ENCODE data around the gene ATP8B1. TPM values are rescaled to one million over a fixed set of nuclear protein-coding genes. Genes with fewer than 3 reads are reported as not detected.

The ATP8B1 gene
- total and polyA plus RNA-seq, 4 experiments from 2014 or later = 0.24 TPM; not detected in 3

DNA sequence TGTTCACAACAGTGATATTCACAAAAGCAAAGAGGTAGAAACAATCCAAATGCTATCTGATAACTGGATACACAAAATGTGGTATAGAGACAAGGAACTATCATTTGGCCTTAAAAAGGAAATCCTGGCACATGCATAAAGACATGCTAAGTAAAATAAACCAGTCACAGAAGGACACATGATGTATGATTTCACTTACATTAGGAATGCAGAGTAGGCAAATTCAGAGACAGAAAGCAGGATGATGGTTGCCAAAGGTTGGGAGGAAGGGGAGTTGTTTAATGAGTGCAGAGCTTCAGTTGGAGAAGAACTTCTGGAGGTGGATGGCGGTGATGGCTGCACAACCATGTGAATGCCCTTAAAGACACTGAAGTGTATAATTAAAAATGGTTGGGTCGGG lies 38.1 kb downstream of the ATP8B1 start:
- Mint-ChIP-seq H3K27ac (no peak overlapping the region), H3K9me3 (peaks cover 0 to 6% (median 0%) of the 10 kb centered on the region in 8 donors), H3K4me3 (no peak overlapping the region), H3K27me3 (no peaks in the 10 kb centered on the region), H3K36me3 (peaks cover 2 to 12% of the 10 kb centered on the region in 2 donors), H3K4me1 (peaks cover 0 to 1% (median 0%) of the 10 kb centered on the region in 4 donors)
- Histone ChIP-seq H3K4me1 (ENCODE audit: insufficient read depth, low read length) (no peaks in the 10 kb centered on the region), H3K27me3 (ENCODE audit: insufficient read depth, low read length) (no peaks in the 10 kb centered on the region), H3K9me3 (ENCODE audit: control insufficient read depth in 1 of 2, low read length in 2 of 2) (no peaks in the 10 kb centered on the region), H3K36me3 (ENCODE audit: insufficient read depth, low read length) (no peaks in the 10 kb centered on the region), H3K27ac (ENCODE audit: low read depth, low read length) (no peak overlapping the region), H3K4me3 (ENCODE audit: low read length in 2 of 2) (no peak overlapping the region)
- no peak for DNase-seq
- intact Hi-C loops (cut with micrococcal nuclease) = no loop called here
- ChIA-PET POLR2A (ENCODE audit: partially characterized antibody) (no interaction called here), CTCF (ENCODE audit: partially characterized antibody) (no interaction called here)

DNA sequence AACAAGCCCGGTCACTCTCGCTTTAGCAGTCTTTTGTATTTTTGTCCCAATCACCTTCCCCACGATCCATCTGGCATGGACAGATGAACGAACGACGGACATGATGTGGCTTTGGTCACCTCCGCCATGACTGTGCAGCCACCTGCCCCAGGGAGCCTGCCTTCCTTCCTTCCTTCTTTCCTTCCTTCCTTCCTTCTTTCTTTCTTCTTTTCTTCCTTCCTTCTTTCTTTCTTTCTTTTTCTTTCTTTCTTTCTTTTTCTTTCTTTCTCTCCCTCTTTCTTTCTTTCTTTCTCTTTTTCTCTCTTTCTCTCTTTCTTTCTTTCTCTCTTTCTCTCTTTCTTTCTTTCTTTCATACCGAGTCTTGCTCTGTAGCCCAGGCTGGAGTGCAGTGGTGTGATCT lies 39.0 kb downstream of the ATP8B1 start:
- Mint-ChIP-seq H3K9me3 (peaks cover 0 to 6% (median 0%) of the 10 kb centered on the region in 8 donors), H3K4me1 (peaks cover 0 to 1% (median 0%) of the 10 kb centered on the region in 4 donors), H3K27me3 (no peaks in the 10 kb centered on the region), H3K4me3 (no peak overlapping the region), H3K27ac (no peak overlapping the region), H3K36me3 (peaks cover 2 to 9% of the 10 kb centered on the region in 2 donors)
- H3K27me3 ChIP-seq (ENCODE audit: insufficient read depth, low read length) = no peaks in the 10 kb centered on the region
- H3K36me3 ChIP-seq (ENCODE audit: insufficient read depth, low read length) = no peaks in the 10 kb centered on the region
- H3K9me3 ChIP-seq (ENCODE audit: control insufficient read depth in 1 of 2, low read length in 2 of 2) = no peaks in the 10 kb centered on the region
- ChIA-PET POLR2A (ENCODE audit: partially characterized antibody) (no interaction called here), CTCF (ENCODE audit: partially characterized antibody) (no interaction called here)
- H3K4me1 ChIP-seq (ENCODE audit: insufficient read depth, low read length) = no peaks in the 10 kb centered on the region
- no peak overlapping the region for H3K4me3 ChIP-seq (ENCODE audit: low read length in 2 of 2)
- intact Hi-C loops (cut with micrococcal nuclease) = no loop called here
- no peak overlapping the region for H3K27ac ChIP-seq (ENCODE audit: low read depth, low read length)
- DNase-seq = no peak

DNA sequence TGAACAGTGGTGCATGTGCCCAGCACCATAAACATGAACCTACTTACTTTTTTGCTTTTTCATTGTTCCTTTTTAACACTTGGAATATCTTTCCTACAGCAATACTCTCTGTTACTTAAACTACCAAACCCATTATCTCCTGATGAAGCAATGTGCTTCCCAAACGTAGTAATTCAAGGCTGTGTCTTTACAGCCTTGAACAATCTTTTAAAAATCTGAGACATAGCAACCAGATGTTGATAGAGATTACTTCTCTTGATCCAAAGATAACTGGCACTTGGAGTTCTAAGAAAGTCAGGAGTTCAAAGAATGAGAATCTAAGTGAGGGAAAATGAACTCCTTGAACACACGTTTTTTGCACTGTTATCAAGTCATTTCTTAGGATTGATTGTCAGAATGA lies 40.4 kb downstream of the ATP8B1 start:
- H3K4me1 Mint-ChIP-seq = peaks cover 0 to 1% (median 0%) of the 10 kb centered on the region in 4 donors
- H3K27ac ChIP-seq (ENCODE audit: low read depth, low read length) = no peak overlapping the region
- H3K36me3 ChIP-seq (ENCODE audit: insufficient read depth, low read length) = no peaks in the 10 kb centered on the region
- H3K27me3 ChIP-seq (ENCODE audit: insufficient read depth, low read length) = no peaks in the 10 kb centered on the region
- ChIA-PET CTCF (ENCODE audit: partially characterized antibody) (no interaction called here), POLR2A (ENCODE audit: partially characterized antibody) (no interaction called here)
- intact Hi-C loops (cut with micrococcal nuclease) = no loop called here
- no peak overlapping the region for H3K4me3 Mint-ChIP-seq
- no peak for DNase-seq
- no peak overlapping the region for H3K27ac Mint-ChIP-seq
- H3K9me3 ChIP-seq (ENCODE audit: control insufficient read depth in 1 of 2, low read length in 2 of 2) = no peaks in the 10 kb centered on the region
- H3K27me3 Mint-ChIP-seq = no peaks in the 10 kb centered on the region
- H3K9me3 Mint-ChIP-seq = peaks cover 0 to 6% (median under 1%) of the 10 kb centered on the region in 8 donors
- peaks cover 2 to 9% of the 10 kb centered on the region in 2 donors for H3K36me3 Mint-ChIP-seq
- no peaks in the 10 kb centered on the region for H3K4me1 ChIP-seq (ENCODE audit: insufficient read depth, low read length)
- no peak overlapping the region for H3K4me3 ChIP-seq (ENCODE audit: low read length in 2 of 2)

DNA sequence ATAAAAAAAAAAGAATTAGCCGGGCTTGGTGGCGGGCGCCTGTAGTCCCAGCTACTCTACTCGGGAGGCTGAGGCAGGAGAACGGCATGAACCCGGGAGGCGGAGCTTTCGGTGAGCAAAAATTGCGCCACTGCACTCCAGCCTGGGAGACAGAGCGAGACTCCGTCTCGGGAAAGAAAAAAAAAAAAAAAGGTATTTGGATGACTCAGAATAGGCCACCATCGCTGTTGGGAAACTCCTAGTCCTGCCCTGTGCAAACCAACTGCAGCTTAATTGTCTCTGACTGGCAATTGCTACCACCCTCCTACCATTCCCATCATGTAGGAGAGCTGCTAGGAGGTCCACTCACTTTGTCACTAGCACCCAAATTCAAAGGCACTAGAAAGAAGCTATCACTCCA lies 43.5 kb downstream of the ATP8B1 start:
- no peaks in the 10 kb centered on the region for H3K9me3 ChIP-seq (ENCODE audit: control insufficient read depth in 1 of 2, low read length in 2 of 2)
- no peaks in the 10 kb centered on the region for H3K27me3 Mint-ChIP-seq
- H3K4me1 Mint-ChIP-seq = peaks cover 0 to 1% (median 0%) of the 10 kb centered on the region in 4 donors
- no peak overlapping the region for H3K4me3 Mint-ChIP-seq
- no peaks in the 10 kb centered on the region for H3K4me1 ChIP-seq (ENCODE audit: insufficient read depth, low read length)
- ChIA-PET CTCF (ENCODE audit: partially characterized antibody) (no interaction called here), POLR2A (ENCODE audit: partially characterized antibody) (no interaction called here)
- DNase-seq = no peak
- H3K27ac ChIP-seq (ENCODE audit: low read depth, low read length) = no peak overlapping the region
- peaks cover 0 to 8% (median 3%) of the 10 kb centered on the region in 8 donors for H3K9me3 Mint-ChIP-seq
- no peak overlapping the region for H3K4me3 ChIP-seq (ENCODE audit: low read length in 2 of 2)
- no peaks in the 10 kb centered on the region for H3K36me3 ChIP-seq (ENCODE audit: insufficient read depth, low read length)
- H3K27me3 ChIP-seq (ENCODE audit: insufficient read depth, low read length) = no peaks in the 10 kb centered on the region
- intact Hi-C loops (cut with micrococcal nuclease) = no loop called here
- no peak overlapping the region for H3K27ac Mint-ChIP-seq
- peaks cover under 1 to 2% of the 10 kb centered on the region in 2 donors for H3K36me3 Mint-ChIP-seq

DNA sequence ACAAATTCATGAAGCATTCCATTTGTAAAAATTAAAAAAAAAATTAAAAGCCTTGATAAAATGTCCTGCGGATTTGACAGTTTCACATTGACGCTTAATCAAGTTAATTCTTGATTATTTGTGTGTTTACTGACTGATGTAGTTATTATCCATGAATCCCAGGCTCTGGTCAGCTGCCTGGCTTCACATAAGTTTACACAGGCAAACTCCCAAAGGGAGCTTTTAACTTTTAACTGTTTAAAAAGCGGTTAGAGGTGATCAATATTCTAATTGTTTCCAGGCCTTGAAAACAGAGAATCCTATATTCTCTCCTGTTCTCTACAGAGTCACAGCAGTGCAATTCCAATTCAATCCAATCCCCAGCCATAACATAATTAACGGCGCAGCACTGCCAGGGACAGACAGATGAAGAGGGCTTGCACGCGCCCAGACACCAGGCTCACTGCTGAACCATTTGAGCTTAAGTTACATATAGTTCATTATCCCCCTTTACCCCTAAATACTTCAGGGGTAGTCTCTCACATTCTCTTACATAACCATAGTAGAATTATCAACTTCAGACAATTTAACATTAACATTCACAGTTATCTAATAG lies 47.5 kb downstream of the ATP8B1 start:
- intact Hi-C loops (cut with micrococcal nuclease) = no loop called here
- H3K27me3 Mint-ChIP-seq = peaks cover 0 to 2% of the 10 kb centered on the region in 2 donors
- H3K9me3 ChIP-seq (ENCODE audit: control insufficient read depth in 1 of 2, low read length in 2 of 2) = no peaks in the 10 kb centered on the region
- POLR2A ChIA-PET (ENCODE audit: partially characterized antibody) = no interaction called here
- CTCF ChIA-PET (ENCODE audit: partially characterized antibody) = no interaction called here
- H3K9me3 Mint-ChIP-seq = peaks cover 0 to 7% (median 2%) of the 10 kb centered on the region in 8 donors
- H3K4me3 ChIP-seq (ENCODE audit: low read length in 2 of 2) = no peak overlapping the region
- H3K36me3 Mint-ChIP-seq = peaks cover 0 to 2% of the 10 kb centered on the region in 2 donors
- DNase-seq = no peak
- H3K27ac Mint-ChIP-seq = no peak overlapping the region
- H3K4me3 Mint-ChIP-seq = no peak overlapping the region
- no peaks in the 10 kb centered on the region for H3K4me1 ChIP-seq (ENCODE audit: insufficient read depth, low read length)
- H3K4me1 Mint-ChIP-seq = peaks cover 0 to 3% (median 0%) of the 10 kb centered on the region in 4 donors
- no peak overlapping the region for H3K27ac ChIP-seq (ENCODE audit: low read depth, low read length)
- H3K27me3 ChIP-seq (ENCODE audit: insufficient read depth, low read length) = no peaks in the 10 kb centered on the region
- H3K36me3 ChIP-seq (ENCODE audit: insufficient read depth, low read length) = no peaks in the 10 kb centered on the region

DNA sequence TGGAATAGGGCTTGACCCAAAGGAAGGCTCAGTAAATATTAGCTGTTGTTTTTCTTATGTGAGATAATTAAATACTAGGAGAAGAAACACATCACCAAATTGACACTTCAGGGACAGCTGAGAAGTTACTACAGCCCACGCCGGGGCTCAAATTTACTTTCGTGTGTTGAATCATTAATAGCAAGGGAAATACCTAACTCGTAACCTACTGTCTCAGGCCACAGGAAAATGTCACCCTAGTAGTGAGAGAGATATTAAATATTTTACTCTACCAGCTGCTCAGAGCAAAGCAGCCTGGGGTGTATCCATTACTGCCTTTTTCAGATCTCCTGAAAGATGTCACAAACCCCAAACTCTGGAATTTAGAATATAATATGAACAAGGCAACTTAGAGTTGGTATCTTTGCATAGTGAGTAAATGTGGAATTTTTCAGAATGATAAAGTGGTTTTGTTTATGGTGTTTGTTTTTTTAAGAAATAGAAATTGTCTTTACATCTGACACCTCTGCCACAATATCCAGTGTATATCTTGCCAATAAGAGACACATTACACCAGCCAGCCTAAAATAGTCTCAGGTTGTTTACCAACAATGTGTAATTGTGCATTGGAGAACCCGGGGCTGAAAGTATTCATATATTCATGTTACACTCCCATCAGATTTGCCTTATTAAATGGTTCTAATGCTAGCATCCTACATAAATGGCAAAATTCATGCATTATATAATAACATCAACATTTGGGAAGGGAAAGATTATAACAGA lies 48.4 kb downstream of the ATP8B1 start:
- H3K4me3 Mint-ChIP-seq = no peak overlapping the region
- no peaks in the 10 kb centered on the region for H3K9me3 ChIP-seq (ENCODE audit: control insufficient read depth in 1 of 2, low read length in 2 of 2)
- H3K27me3 Mint-ChIP-seq = peaks cover 0 to 2% of the 10 kb centered on the region in 2 donors
- H3K9me3 Mint-ChIP-seq = peaks cover 0 to 7% (median 2%) of the 10 kb centered on the region in 8 donors
- no peak overlapping the region for H3K27ac Mint-ChIP-seq
- no peaks in the 10 kb centered on the region for H3K36me3 Mint-ChIP-seq
- CTCF ChIA-PET (ENCODE audit: partially characterized antibody) = no interaction called here
- peaks cover 0 to 2% (median 0%) of the 10 kb centered on the region in 4 donors for H3K4me1 Mint-ChIP-seq
- POLR2A ChIA-PET (ENCODE audit: partially characterized antibody) = no interaction called here
- intact Hi-C loops (cut with micrococcal nuclease) = no loop called here
- H3K4me3 ChIP-seq (ENCODE audit: low read length in 2 of 2) = no peak overlapping the region
- no peak for DNase-seq
- no peak overlapping the region for H3K27ac ChIP-seq (ENCODE audit: low read depth, low read length)
- no peaks in the 10 kb centered on the region for H3K4me1 ChIP-seq (ENCODE audit: insufficient read depth, low read length)
- no peaks in the 10 kb centered on the region for H3K27me3 ChIP-seq (ENCODE audit: insufficient read depth, low read length)
- no peaks in the 10 kb centered on the region for H3K36me3 ChIP-seq (ENCODE audit: insufficient read depth, low read length)

DNA sequence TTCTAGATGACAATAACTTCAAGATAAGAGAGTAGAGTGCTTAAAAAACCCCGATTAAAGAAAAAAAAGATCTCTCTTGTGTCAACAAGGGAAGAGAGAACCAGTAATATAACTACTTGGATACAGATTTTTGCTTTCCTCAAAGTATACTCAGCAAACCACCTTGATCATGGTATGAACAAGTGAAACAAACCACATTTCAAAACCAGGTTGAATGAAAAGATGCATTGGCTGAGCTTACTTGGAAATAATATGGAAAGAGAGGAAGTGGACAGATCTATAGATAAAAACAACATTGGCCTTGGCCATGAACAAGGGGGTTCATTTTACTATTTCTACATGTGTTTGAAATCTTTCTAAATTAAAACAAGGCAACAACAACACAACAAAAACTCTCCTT lies 50.1 kb downstream of the ATP8B1 start:
- intact Hi-C loops (cut with micrococcal nuclease) = no loop called here
- H3K27ac Mint-ChIP-seq = no peak overlapping the region

More for the DNA sequence above, 50.1 kb downstream of the ATP8B1 start:
- Mint-ChIP-seq H3K4me3 (no peak overlapping the region), H3K27me3 (peaks cover 0 to 2% of the 10 kb centered on the region in 2 donors), H3K4me1 (peaks cover 0 to 2% (median 0%) of the 10 kb centered on the region in 4 donors), H3K9me3 (peaks cover 0 to 7% (median 2%) of the 10 kb centered on the region in 8 donors), H3K36me3 (no peaks in the 10 kb centered on the region)
- CTCF ChIA-PET (ENCODE audit: partially characterized antibody) = no interaction called here
- DNase-seq = no peak
- Histone ChIP-seq H3K4me1 (ENCODE audit: insufficient read depth, low read length) (no peaks in the 10 kb centered on the region), H3K4me3 (ENCODE audit: low read length in 2 of 2) (no peak overlapping the region), H3K27ac (ENCODE audit: low read depth, low read length) (no peak overlapping the region), H3K36me3 (ENCODE audit: insufficient read depth, low read length) (no peaks in the 10 kb centered on the region), H3K9me3 (ENCODE audit: control insufficient read depth in 1 of 2, low read length in 2 of 2) (no peaks in the 10 kb centered on the region), H3K27me3 (ENCODE audit: insufficient read depth, low read length) (no peaks in the 10 kb centered on the region)
- POLR2A ChIA-PET (ENCODE audit: partially characterized antibody) = no interaction called here

All from CD4-positive, alpha-beta memory T cell (primary cell).